Right cardiac atrium (tissue), 5 donors: ENCODE data around the gene CTBP1. TPM values are rescaled to one million over a fixed set of nuclear protein-coding genes. Genes with fewer than 3 reads are reported as not detected.

Source experiments
- ATAC-seq, 2 donors: fragments of 200-7000 bp; cut with Tn5 transposase; one replicate each; pipeline versions ENCODE4 v1.8.0 to v1.9.1; 2020; ENCODE audit warnings: moderate library complexity in 2 of 2, mild to moderate bottlenecking in 1 of 2
- DNase-seq, 3 donors: peaks; one replicate each; pipeline ENCODE4 v3.0.0-alpha.2; 2020
- H3K27ac ChIP-seq: one replicate; pipeline ENCODE4 v1.5.1; 2013; ENCODE audit warnings: mild to moderate bottlenecking, low read length, control low read depth, moderate library complexity
- H3K27me3 ChIP-seq: one replicate; pipeline ENCODE4 v1.6.1; 2013; ENCODE audit not compliant: control insufficient read depth, insufficient read depth
- H3K4me1 ChIP-seq: one replicate; pipeline ENCODE4 v1.6.1; 2013; ENCODE audit warnings: low read length; ENCODE audit not compliant: control insufficient read depth, insufficient read depth
- H3K4me3 ChIP-seq: one replicate; pipeline ENCODE4 v1.5.1; 2013; ENCODE audit warnings: low read length, control low read depth
- H3K9me3 ChIP-seq: one replicate; pipeline ENCODE4 v1.6.1; 2013; ENCODE audit warnings: low read length; ENCODE audit not compliant: control insufficient read depth
- WGBS: extraction: QIAGEN DNeasy Blood & Tissue Kit; methylation state at CpG from one replicate; pipeline ENCODE4 v1.1.7; 2013; 5-methylcytosine and 5-hydroxymethylcytosine counted together
- intact Hi-C, 4 donors: fragments of 100-400 bp; cut with DNase I; formaldehyde crosslinking; loops; one replicate each; pipeline versions ENCODE4 v1.11.0 to v1.14.0; 2022 to 2023
- polyA plus RNA-seq: library from polyadenylated mRNA; stranded (reverse); fragments of 200-250 nt; gene quantifications from one replicate; pipeline ENCODE4 v1.2.3, GENCODE V29; 2013
- total RNA-seq, 4 donors: library from RNA; stranded (reverse); fragmentation: NEBNext Ultra II Directional; extraction: Animal tissue kit (Norgen Biotek cat#: 25700); gene quantifications; one replicate each; pipeline ENCODE4 v1.2.1, GENCODE V29; 2021
- donor health status: healthy with polysubstance abuse.
- donor health status: DM: no; HTN: yes; CAD: no.
- donor health status: DM: no; HTN: no; CAD: no.
- donor health status: DM: no; HTN: yes; CAD: no; lungs with severe emphysema.
- donor health status: DM: yes; HTN: yes; CAD: no.

The CTBP1 gene
- total and polyA plus RNA-seq, 5 donors, result 119 to 145 (median 133) TPM

DNA sequence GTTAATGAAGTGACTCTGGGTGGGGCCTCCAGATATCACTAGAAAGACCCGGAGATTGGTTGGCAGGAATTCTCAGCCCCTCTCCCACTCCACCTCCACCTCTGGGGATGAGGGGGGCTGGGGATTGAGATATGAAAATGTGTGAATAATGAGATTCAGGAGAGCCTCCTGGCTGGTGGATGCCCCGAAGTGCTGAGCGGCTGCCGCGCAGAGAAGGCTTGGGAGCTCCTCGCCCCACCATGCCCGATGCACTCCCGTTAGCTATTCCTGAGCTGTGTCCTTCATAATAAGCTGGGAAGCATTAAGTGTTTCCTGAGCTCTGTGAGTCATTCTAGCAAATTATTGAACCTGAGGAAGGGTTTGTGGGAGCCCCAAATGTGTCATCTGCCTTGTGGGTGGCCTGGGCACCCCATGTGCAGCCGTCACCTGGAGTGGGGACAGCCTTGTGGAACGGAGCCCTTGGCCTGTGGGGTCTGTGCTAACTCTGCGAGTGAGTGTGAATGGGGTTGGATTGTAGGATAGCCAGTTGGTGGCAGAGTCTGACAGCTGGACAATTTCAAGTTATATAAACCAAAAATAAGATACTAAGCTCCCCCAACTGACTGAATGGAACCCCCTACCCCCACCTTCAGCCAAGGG is 36.3 kb upstream of the CTBP1 start:
- intact Hi-C loops, result no loop called here

GRCh38 chr4:1283711-1284110 is 34.8 kb upstream of the CTBP1 start:
- no peaks in the 10 kb centered on the region for H3K4me1 ChIP-seq
- no peak overlapping the region for H3K4me3 ChIP-seq
- intact Hi-C loops, result no loop called here
- ATAC-seq (no peak), DNase-seq (no peak)
- WGBS, result 89% methylated on average over 9 of the region's 9 CpGs
- no peaks in the 10 kb centered on the region for H3K9me3 ChIP-seq
- H3K27me3 ChIP-seq, result no peaks in the 10 kb centered on the region
- no peak overlapping the region for H3K27ac ChIP-seq

More for the DNA sequence above, 36.3 kb upstream of the CTBP1 start:
- Histone ChIP-seq H3K27me3 (no peaks in the 10 kb centered on the region), H3K9me3 (no peaks in the 10 kb centered on the region), H3K4me3 (no peak overlapping the region), H3K4me1 (no peaks in the 10 kb centered on the region), H3K27ac (no peak overlapping the region)
- WGBS, result 77% methylated on average over 11 of the region's 11 CpGs
- ATAC-seq (no peak), DNase-seq (no peak)

- H3K27ac ChIP-seq, result no peak overlapping the region
- H3K4me1 ChIP-seq, result no peaks in the 10 kb centered on the region
- intact Hi-C loops, result no loop called here
- H3K9me3 ChIP-seq, result no peaks in the 10 kb centered on the region
- no peak for ATAC-seq
- DNase-seq, result no peak
- H3K4me3 ChIP-seq, result no peak overlapping the region
- WGBS, result 93% methylated on average over 10 of the region's 10 CpGs
- no peaks in the 10 kb centered on the region for H3K27me3 ChIP-seq
These were observed 30.3 kb upstream of the CTBP1 start for GRCh38 chr4:1279253-1279652.

- H3K27ac ChIP-seq, result no peak overlapping the region
- intact Hi-C loops, result no loop called here
These were observed 29.0 kb upstream of the CTBP1 start for GRCh38 chr4:1277667-1278665.

DNA sequence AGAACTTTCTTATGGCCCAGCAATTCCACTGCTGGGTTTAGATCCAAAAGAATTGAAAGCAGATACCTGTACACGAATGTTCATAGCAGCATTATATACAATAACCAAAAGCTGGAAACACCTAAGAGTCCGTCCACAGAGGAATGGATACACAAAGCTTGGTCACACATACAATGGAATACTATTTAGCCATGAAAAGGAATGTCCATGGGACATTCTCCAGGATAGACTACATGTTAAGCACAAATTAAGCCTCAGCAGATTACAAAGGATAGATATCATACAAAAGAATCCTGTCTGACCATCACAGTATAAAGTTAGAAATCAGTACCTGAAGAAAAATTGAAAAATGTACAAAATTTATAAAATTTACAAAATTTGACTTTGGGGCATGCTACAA is 28.1 kb upstream of the CTBP1 start:
- no peaks in the 10 kb centered on the region for H3K27me3 ChIP-seq
- DNase-seq (no peak), ATAC-seq (no peak)
- no peak overlapping the region for H3K4me3 ChIP-seq
- intact Hi-C loops, result no loop called here
- H3K9me3 ChIP-seq, result no peaks in the 10 kb centered on the region
- H3K27ac ChIP-seq, result no peak overlapping the region
- H3K4me1 ChIP-seq, result no peaks in the 10 kb centered on the region
- 92% methylated on average over 2 of the region's 2 CpGs for WGBS

More at GRCh38 chr4:1277667-1278665, 29.0 kb upstream of the CTBP1 start:
- H3K4me1 ChIP-seq, result no peaks in the 10 kb centered on the region
- WGBS, result 84% methylated on average over 15 of the region's 15 CpGs
- no peaks in the 10 kb centered on the region for H3K27me3 ChIP-seq
- DNase-seq (no peak), ATAC-seq (no peak)
- H3K4me3 ChIP-seq, result no peak overlapping the region
- H3K9me3 ChIP-seq, result no peaks in the 10 kb centered on the region

DNA sequence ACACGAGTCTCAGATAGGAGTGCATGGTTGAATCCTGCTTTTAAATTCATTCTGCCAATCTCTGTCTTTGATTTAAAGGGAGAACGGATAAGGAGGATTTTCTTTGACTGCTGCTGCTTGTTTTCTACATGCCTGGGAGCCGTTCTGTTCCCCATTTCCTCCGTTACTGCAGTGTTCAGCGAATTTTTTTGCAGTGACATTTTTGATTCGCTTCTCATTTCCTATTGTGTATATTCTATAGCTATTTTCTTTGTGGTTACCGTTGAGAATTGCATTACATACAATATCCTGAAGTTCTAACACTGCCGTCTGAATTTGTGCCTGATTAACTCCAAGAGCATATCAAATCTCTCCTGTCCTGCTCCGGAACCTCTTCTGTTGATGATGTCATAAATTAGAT is 25.9 kb upstream of the CTBP1 start:
- Histone ChIP-seq H3K27ac (no peak overlapping the region), H3K9me3 (no peaks in the 10 kb centered on the region), H3K27me3 (no peaks in the 10 kb centered on the region), H3K4me1 (no peaks in the 10 kb centered on the region), H3K4me3 (no peak overlapping the region)
- intact Hi-C loops, result no loop called here
- WGBS, result 76% methylated on average over 9 of the region's 9 CpGs
- no peak for ATAC-seq
- DNase-seq, result no peak

DNA sequence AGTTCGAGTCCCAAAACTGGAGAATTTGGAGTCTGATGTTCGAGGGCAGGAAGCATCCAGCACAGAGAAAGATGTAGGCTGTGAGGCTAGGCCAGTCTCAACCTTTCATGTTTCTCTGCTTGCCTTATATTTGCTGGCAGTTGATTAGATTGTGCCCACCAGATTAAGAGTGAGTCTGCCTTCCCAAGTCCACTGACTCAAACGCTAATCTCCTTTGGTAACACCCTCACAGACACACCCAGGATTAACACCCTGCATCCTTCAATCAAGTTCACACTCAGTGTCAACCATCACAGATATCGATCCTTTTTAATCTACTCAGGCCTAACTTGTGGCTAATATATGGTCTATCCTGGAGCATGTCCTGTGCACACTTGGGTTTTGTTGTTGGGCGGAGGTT is 22.8 kb upstream of the CTBP1 start:
- no peak for ATAC-seq
- whole genome bisulfite sequencing, result 97% methylated on average over 5 of the region's 5 CpGs

DNA sequence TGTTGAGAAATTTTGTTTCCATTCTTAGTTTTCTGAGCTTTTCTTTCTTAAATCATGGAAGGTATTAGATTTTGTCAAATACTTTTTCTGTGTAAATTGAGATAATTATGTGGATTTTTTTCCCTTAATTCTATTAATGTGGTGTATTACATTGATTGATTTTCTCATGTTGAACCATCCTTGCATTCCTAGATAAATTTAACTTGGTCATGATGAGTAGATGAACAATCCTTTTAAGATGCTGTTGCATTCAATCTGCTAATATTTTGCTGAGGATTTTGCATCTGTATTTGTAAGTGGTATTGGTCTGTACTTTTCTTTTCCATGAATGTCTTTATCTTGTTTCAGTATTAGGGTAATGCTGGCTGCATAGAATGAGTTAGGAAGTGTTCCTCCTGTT is 20.3 kb upstream of the CTBP1 start:
- H3K27ac ChIP-seq, result no peak overlapping the region
- no peaks in the 10 kb centered on the region for H3K9me3 ChIP-seq
- no peaks in the 10 kb centered on the region for H3K4me1 ChIP-seq
- no peak overlapping the region for H3K4me3 ChIP-seq
- ATAC-seq (no peak), DNase-seq (no peak)
- no peaks in the 10 kb centered on the region for H3K27me3 ChIP-seq
- intact Hi-C loops, result loop anchor here in 1 of 4 donors (2.0 to 5.0 kb wide), 2 partner anchors 102 to 138 kb away; no protein-coding TSS in a partner anchor

More for the DNA sequence above, 22.8 kb upstream of the CTBP1 start:
- Histone ChIP-seq H3K9me3 (no peaks in the 10 kb centered on the region), H3K4me3 (no peak overlapping the region), H3K27me3 (no peaks in the 10 kb centered on the region), H3K4me1 (no peaks in the 10 kb centered on the region), H3K27ac (no peak overlapping the region)
- intact Hi-C loops, result no loop called here
- DNase-seq, result no peak

DNA sequence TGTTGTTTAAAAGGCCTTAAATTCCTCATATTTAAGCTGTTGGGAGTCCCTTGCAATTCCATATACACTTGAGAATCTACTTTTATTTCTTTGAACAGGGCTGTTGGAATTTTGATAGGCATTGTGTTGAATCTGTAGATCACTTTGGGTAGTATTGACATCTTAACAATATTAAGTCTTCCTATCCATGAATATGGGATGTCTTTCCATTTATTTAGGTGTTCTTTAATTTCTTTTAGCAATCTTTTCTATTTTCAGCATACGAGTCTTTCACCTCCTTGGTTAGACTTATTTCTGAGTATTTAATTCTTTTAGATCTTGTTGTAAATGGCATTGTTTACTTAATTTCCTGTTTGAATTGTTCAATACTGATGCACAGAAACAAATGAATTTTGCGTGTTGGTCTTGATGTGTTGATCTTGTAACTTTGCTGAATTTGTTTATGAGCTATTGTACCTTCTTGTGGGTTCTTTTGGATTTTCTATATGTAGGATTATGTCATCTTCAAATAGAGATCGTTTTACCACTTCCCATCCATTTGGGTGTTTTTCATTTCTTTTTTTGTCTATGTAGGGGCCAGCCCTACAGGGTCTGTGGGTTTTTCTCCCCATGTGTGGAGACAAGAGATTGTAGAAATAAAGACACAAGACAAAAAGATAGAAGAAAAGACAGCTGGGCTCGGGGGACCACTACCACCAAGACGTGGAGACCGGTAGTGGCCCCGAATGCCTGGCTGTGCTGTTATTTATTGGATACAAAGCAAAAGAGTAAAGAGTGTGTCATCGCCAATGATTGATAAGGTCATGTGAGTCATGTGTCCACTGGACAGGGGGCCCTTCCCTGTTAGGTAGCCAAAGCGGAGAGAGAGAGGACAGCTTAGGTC is 18.2 kb upstream of the CTBP1 start:
- 90% methylated on average over 9 of the region's 9 CpGs for WGBS
- DNase-seq, result no peak
- no peak for ATAC-seq
- intact Hi-C loops, result loop anchor here in 1 of 4 donors (5.0 kb wide), 1 partner anchor 100 kb away; no protein-coding TSS in a partner anchor
- no peak overlapping the region for H3K27ac ChIP-seq
- H3K4me3 ChIP-seq, result no peak overlapping the region
- no peaks in the 10 kb centered on the region for H3K9me3 ChIP-seq
- H3K4me1 ChIP-seq, result no peaks in the 10 kb centered on the region
- H3K27me3 ChIP-seq, result no peaks in the 10 kb centered on the region

DNA sequence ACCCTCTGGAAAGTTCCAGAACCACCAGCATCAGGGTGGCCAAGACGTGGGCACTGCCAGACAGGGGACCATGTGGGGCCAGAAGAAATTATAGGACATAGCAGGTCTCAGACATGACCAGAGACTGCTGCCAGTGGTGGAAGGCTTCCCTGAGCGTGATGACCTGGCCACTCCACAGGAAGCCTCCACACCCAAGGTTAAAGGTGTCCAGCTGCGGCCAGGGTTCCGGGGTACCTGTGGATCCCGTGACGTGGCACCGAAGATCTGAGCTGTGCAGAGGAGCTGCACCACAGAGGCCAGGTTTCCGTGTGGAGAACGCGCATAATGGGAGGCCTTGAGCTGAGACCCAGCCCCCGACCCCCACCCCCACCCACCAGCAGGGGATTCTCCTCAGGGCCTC is 16.4 kb upstream of the CTBP1 start:
- 94% methylated on average over 11 of the region's 11 CpGs for WGBS
- no peak overlapping the region for H3K27ac ChIP-seq
- H3K4me3 ChIP-seq, result no peak overlapping the region
- H3K27me3 ChIP-seq, result no peaks in the 10 kb centered on the region
- DNase-seq, result peak in 1 of 3 donors; percentile 23
- no peak for ATAC-seq
- H3K9me3 ChIP-seq, result no peaks in the 10 kb centered on the region
- H3K4me1 ChIP-seq, result no peaks in the 10 kb centered on the region
- intact Hi-C loops, result loop anchor here in 1 of 4 donors (5.0 kb wide), 1 partner anchor 98 kb away; no protein-coding TSS in a partner anchor
